ENCODE data around the gene MEF2A. TPM values are rescaled to one million over a fixed set of nuclear protein-coding genes. Genes with fewer than 3 reads are reported as not detected.
"Not testable (repeated sequence)": the region's sequence is repeated elsewhere in the genome, so short reads cannot be mapped to it uniquely, and the experiment has no call there.

Gene MEF2A
- polyA plus RNA-seq, 3 donors = 7.0 to 23.0 (median 22.0) TPM

DNA sequence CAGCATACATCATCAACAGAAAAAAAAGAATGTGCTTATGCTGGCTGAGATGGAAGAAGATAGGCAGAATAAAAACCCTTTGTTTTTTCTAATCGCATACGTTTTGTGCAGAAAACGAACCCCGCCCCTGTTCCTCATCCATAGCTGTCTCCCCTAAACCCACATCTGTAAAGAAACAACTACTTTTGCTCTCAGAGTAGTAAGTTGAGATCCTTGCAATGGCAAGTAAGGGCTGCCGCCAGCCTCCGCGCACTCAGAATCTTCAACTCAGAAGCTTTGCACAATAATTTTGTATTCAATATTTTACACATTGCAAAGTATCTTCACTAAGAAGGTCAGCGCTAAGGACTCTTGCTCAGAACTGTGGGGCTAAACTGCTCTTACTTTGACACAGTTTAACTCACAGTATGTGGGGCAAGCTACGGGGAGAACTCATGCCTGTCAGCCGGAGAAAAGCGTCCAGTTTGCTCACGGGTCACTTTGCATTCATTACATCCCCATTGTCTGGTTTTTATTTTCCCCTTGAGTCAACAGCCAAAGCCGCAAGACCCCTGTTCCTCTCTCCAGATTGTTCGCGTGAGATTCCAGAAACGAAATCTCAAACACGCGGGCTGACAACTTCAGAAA, 166.5 kb downstream of the MEF2A start:
- 22 to 27% (median 24%) methylated on average over 18 of the region's 18 CpGs for WGBS, 3 donors
- no peak overlapping the region for H3K27ac ChIP-seq (ENCODE audit: low read depth, low read length)

DNA sequence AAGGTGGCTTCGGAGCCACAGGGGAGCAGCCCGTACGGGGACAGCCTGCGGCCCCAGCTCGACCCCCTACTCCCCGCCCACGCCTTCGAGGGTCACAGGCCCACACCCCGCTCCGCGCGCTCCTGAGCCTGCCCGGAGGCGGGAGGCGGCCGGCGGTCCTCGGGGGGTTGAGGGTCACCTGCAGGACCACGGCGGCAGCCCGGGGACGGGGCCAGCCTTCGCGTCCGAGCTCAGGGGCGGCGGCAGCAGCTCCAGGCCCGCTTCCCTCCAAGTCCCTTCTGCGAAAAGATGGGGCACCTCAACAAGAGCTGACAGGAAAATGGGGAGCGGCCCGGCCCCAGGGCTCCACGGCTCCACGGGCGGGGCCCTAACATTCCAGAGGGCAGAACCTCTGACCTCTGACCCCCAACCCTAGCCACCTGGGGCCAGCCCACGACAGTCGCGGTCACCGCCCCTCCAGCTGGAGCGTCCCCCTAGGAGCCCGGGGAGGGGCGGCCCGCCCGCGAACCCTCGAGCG, 167.0 kb downstream of the MEF2A start:
- no peak overlapping the region for H3K27ac ChIP-seq (ENCODE audit: low read depth, low read length)
- 0 to 1% (median 0%) methylated on average over 36 to 46 of the region's 46 CpGs for WGBS, 3 donors

DNA sequence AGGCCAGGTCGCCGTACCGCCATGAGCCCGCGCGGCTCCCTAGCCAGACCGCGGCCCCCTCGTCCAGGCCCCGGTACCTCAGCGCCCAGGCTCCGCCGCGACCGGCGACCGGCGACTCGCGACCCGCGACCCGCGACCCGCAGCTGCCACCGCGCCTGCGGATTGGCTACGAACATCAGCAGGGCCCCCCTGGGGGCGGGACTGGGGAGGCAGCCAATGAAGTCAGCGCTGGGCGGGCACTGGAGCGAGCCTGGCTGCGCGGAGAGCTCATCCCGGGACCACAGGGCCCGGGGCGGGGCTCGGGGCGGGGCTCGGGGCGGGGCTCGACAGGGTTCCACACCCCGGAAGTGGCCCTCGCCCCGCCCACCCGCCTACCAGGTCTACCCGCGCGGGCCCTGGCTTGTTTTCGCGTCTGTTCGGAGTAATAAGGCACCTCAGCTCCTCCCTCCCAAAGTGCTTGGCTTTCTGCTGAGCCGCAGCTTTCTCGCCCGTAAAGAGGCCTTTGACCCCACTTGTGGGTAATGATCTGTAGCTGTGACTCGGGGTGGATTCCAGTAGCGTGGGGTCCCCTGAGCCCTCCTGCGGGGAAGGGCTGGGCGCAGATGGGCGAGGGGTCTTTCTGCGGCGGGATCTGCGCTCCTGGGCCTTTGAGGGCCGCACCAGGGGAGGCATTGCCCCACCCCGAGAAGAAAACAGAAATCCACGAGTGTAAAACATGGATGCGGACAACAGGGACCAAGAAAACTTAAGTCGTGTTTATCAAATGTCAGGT, 167.7 kb downstream of the MEF2A start, which contains the start of gene LYSMD4:
LYSMD4 (minus strand) TSS at position 170 of the 772 bp plus-strand sequence. CDS start 1,438 bp downstream, outside the sequence.
- 10 to 12% (median 10%) methylated on average over 60 to 69 of the region's 69 CpGs for WGBS, 3 donors

DNA sequence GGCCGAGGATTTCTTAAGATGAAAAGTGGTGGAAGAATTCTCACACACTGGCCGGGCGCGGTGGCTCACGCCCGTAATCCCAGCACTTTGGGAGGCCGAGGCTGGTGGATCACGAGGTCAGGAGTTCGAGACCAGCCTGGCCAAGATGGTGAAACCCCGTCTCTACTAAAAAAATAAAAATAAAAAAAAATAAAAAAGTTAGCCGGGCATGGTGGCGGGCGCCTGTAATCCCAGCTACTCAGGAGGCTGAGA, 168.2 kb downstream of the MEF2A start:
- 94 to 97% (median 96%) methylated on average over 13 of the region's 13 CpGs for whole genome bisulfite sequencing, 3 donors
- not testable (repeated sequence) for H3K27ac ChIP-seq (ENCODE audit: low read depth, low read length)

More for the DNA sequence above, 167.7 kb downstream of the MEF2A start, which contains the start of gene LYSMD4:
- no peak within 1 kb of the TSS for H3K27ac ChIP-seq (ENCODE audit: low read depth, low read length)

DNA sequence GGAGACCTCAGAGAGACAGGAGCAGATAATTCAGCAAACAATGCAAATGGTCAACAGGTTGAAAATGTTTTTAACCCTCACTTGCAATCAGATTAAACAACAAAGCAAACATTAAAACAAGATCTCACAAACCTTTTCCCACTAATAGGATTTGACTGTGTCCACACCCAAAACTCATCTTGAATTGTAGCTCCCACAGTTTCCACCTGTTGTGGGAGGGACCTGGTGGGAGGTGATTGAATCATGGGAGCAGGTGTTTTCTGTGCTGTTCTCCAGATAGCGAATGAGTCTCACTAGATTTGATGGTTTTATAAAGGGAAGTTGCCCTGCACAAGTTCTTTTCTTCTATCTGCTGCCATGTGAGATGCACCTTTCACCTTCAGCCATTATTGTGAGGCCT, 168.8 kb downstream of the MEF2A start:
- no peak overlapping the region for H3K27ac ChIP-seq (ENCODE audit: low read depth, low read length)
- 90 to 100% (median 98%) methylated on average over 1 of the region's 1 CpG for WGBS, 3 donors

DNA sequence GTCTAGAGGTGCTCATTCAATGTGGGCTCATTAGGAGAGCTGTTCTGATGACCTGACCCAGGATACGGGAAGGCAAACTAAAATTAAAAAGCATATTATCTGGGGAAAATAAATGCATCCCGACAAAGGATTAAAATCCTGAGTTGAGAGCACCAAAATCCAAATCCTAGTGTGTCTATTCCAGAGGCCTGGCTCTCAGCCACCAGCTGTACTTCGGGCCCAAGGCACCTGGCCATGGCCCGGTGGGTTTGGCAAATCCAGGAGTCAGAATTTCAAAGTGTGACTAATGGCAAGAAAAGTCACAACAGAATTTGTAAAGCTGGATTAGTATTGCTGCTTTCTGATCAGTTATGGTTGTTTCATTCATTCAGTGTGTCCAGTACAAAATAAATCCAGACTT, 170.1 kb downstream of the MEF2A start:
- no peak overlapping the region for H3K27ac ChIP-seq (ENCODE audit: low read depth, low read length)
- 86 to 94% (median 94%) methylated on average over 4 of the region's 4 CpGs for WGBS, 3 donors

DNA sequence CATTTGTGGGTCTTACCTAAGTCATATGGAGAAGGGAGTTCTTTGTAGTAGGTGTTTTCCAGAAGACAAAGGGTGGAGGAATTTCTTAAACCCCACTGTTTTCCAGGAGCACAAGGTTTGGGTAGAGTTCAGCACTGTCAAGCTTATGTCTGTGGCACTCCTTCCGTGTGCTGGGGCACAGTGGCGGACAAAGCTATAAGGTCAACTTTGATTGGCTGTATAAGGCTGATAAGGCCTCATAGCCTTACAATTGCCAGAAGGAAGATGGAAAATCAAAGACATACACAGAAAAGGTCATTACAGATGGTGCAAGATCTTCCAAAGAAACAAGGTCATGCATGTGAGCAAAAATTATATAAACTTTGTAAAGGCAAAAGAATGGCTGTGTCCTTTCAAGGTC, 170.9 kb downstream of the MEF2A start:
- 60 to 90% (median 85%) methylated on average over 2 of the region's 2 CpGs for WGBS, 3 donors
- no peak overlapping the region for H3K27ac ChIP-seq (ENCODE audit: low read depth, low read length)

DNA sequence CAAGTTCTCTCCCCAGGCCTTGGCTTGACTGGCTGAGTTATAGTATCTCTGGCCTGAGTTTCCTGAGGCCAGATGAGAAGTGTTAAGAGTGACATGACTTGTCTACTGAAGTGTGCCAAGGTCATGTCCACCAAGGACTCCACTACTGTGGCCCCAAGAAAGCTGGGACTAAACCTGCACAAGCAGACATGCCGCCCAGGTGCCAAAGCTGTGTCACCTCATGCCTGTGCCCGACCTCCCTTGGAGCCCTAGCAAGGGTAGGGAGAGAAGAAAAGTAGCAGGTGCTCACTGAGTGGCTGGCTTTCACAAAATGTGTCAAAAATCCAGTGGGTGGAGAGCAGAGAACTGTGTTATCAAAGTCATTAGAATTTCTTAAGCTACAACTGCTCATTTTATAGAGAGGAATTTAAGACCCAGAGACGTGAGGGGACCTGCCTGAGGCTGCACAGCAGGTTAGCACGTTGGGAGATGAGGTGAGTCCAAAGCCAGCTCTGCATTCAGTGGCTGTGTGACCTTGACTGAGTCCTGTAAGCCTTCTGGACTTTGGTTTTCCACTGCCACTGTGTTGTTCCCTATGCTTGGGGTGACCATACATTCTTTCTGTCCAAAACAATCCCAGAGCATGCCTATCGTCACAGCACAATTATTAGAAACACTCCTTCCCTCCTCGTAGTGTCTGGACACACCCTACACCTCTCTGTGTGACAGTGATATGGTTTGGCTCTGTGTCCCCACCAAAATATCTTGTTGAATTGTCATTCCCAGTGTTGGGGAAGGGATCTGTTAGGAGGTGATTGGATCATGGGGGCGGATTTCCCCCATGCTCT, 172.4 kb downstream of the MEF2A start:
- 75 to 89% (median 87%) methylated on average over 7 of the region's 7 CpGs for WGBS, 3 donors
- H3K27ac ChIP-seq (ENCODE audit: low read depth, low read length) = no peak overlapping the region

DNA sequence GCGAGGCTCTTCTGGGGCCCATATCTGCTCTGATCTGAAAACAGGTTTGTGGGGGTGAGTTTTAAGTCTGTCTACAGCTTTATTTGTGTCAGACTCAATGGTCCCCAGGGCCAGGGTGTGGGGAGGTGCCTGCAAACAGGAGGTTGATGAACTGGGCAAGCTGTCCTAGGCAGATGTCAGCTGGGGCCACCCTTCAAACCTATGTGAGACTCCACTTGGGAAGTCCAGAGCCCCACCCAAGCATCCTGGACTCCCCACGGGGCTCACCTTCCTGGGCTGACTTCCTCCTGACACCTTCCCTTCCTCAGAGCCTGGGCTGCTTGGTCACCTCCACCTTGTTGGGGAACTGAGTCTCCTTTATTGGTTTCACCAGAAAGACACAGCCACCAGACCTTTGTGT, 176.1 kb downstream of the MEF2A start:
- WGBS, 3 donors = 60 to 90% (median 72%) methylated on average over 2 of the region's 2 CpGs
- H3K27ac ChIP-seq (ENCODE audit: low read depth, low read length) = no peak overlapping the region

DNA sequence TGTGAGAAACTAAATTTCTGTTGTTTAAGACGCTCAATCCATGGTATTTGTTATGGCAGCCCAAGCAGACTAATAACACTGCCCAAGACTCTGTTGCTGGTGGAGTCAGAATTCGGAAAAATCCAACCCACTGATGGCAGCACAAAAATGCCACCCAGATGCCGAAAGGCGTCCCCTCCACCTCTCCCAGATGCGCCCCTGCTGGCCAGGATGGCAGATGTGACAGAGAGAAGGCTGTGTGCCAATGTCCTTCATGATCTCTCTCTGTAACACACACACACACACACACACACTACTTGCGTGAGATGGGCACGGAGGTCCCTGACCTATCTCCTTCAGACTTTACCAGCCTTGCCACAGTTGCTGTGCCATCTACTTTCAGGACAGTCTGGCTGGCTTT, 178.4 kb downstream of the MEF2A start:
- no peak overlapping the region for H3K27ac ChIP-seq (ENCODE audit: low read depth, low read length)
- 93 to 95% (median 95%) methylated on average over 7 of the region's 7 CpGs for WGBS, 3 donors

DNA sequence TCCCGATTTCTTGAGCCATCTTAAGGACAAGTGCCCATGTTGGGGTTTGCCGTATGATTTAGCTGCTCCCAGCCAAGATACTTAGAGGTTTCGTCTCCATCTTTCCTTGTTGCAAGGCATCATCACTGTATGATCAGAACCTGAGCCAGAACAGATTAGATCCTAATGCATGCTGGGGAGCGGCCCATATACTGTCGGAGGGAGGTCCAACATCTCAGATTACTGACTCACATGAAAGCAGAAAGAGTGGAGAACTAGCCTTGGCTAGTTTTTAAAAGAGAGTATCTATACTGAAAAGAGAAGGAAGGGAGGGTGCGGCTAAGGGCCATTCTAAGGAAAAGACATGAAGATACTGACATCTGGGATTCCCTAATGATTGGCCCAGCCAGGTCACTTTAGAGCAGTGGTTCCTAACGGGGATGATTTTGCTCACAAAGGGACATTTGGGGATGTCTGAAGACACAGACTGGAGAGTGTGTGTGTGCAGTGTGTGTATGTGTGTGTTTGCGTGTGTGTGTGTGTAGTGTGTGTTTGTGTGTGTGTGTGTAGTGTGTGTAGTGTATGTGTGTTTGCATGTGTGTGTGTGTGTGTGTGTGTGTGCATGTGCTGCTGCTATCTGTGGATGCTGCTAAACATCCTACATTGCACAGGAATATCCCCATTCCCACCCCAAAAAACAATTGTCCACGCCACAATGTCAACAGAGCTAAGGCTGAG, 179.7 kb downstream of the MEF2A start:
- WGBS, 3 donors = 88 to 90% (median 90%) methylated on average over 9 of the region's 9 CpGs
- H3K27ac ChIP-seq (ENCODE audit: low read depth, low read length) = no peak overlapping the region

DNA sequence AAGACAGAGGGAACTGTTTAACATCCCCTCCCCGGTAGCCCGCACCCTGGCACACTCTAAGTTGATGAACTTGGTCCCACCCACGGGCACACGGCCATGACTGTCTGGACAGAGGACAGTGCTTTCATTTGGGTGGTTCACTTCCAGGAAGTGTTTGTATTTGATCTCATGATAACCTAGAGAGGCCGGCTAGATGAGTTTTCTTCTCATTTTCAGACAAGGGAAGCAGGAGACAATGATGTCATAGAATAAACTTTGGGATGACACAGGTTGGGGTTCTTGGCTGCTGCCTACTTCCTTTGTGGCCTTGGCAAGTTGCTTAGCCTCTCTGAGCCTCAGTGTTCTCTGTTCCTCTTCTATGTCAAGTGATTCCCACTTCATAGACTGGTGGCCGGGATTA, 183.6 kb downstream of the MEF2A start:
- WGBS, 3 donors = 61 to 67% (median 66%) methylated on average over 6 of the region's 6 CpGs
- no peak overlapping the region for H3K27ac ChIP-seq (ENCODE audit: low read depth, low read length)

DNA sequence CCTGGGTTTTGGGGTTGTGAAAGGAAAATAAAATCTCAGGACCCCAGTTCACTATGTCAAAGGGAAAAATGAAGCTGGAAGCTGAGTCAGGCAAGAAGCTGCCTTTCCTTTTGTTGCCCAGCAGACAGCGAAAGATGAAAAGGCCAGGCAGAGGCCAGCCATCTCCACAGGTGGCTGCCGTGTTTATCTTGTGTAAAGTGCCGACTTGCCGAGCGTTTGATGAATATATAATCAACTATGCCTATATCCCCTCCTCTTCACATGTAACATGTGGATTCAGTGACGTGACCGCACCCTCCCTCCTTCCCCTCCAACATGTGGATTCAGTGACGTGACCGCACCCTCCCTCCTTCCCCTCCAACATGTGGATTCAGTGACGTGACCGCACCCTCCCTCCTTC, 184.5 kb downstream of the MEF2A start:
- H3K27ac ChIP-seq (ENCODE audit: low read depth, low read length) = not testable (repeated sequence)
- WGBS, 3 donors = 82 to 91% (median 89%) methylated on average over 9 to 11 of the region's 11 CpGs

DNA sequence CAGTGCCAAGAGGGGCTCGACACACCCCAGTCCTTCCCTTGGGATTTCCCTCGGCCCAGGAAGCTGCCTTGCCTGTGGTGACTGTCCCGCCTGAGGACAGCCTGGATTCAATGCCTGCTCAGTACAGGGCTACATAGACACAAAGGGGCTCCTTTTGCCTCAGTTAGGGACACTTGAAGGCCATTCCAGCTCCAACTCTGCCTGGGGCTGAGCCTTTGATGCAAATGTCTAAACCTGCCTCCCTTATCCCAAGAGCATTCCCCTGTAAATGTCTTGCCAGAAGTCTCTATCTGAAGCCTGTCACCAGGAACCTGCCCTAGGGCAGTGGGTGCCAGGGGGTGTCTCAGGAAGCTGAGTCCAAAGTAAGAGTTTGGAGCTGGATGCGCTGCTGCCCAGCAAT, 186.8 kb downstream of the MEF2A start:
- no peak overlapping the region for H3K27ac ChIP-seq (ENCODE audit: low read depth, low read length)
- WGBS, 3 donors = 86 to 93% (median 90%) methylated on average over 4 of the region's 4 CpGs

DNA sequence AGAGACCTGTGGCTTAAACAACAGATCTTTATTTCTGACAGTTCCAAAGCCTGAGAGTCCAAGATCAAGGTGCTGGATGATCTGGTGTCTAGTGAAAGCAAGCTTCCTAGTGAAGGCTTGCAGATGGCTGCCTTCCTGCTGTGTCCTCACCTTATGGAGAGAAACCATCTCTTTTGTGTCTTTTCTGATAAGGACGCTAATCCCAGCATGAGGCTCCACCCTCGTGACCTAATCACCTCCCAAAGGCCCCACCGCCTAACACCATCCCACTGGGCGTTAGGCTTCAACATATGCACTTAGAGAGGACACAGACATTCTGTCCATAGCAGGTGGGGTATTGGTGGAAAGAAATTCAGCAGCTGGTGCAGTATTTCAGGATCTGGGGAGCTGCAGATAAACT, 187.3 kb downstream of the MEF2A start:
- H3K27ac ChIP-seq (ENCODE audit: low read depth, low read length) = no peak overlapping the region
- 85 to 94% (median 92%) methylated on average over 4 of the region's 4 CpGs for WGBS, 3 donors

DNA sequence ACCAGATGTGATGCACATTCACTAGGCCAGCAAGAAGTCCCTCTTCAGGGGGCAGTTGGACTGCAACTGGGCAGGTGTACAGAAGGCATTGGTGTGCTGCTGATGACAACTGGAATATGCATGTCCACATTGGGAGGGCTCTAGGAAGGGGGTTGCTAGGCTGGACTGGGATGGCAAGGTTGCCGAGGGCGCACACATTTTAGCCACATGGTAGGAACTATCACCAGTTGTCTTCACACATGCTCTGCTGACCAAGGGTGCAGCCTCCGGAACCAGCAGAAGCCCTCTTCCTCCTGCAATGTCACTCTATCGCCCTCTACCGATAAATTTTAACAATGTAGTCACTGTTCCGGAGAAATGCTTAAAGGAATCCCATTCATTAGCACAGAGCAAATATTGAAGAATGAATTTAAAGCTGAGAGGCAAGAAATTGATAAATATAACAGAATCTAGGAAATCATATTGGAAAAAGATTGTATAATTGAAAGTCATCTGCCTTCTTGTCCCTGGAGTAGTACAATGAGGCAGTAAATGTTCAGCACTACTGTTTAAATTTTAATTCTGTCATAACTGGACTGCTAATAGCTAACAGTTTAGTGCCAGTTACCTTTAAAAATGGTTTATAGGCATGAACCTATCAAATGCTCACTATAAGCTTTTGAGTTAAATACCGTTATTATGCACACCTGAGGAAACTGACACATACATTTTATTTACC, 190.1 kb downstream of the MEF2A start:
- H3K27ac ChIP-seq (ENCODE audit: low read depth, low read length) = no peak overlapping the region
- WGBS, 3 donors = 6 to 13% (median 12%) methylated on average over 7 of the region's 7 CpGs

DNA sequence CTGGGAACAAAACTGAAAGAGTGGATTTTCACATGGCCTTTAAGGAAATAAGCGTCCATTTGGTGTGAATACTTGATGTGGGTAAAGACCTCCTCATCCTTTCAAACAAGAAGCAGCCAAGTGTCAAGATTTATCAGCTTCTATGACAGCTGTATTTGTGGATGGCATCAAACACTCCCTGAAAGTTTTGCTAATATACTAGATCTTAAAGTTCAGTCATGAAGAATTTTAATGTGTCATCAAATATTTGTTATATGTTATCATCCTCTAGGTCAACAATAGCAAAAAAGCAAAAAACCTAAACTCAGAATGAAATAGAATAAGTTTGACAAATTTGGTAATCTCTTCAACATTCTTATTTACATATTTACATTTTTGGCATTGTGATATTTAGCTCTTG, 196.5 kb downstream of the MEF2A start:
- H3K27ac ChIP-seq (ENCODE audit: low read depth, low read length) = no peak overlapping the region
- 81 to 100% (median 96%) methylated on average over 1 of the region's 1 CpG for WGBS, 3 donors

DNA sequence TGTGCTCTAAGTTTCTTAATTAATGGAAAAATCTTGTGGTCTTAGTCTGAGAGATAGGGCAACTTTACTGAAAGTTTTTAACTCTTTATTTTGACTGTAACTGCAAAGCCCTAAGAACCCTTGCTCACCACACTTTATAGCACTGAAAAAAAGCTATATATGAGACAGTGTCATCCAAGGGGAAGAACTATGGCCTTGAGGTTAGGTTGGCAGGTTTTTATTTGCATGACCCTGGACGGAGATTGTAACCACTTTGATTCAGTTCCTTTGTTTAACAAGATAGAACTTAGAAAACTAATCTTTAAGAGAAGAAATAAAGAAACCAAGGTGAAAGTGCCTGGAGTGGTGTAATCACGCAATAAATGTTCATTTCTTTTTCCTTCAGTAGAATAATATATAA, 198.0 kb downstream of the MEF2A start:
- WGBS, 3 donors = 49 to 87% (median 83%) methylated on average over 2 of the region's 2 CpGs
- H3K27ac ChIP-seq (ENCODE audit: low read depth, low read length) = no peak overlapping the region
